Gastrocnemius medialis (tissue), 4 donors: Measurements from ENCODE around the gene MS4A10.

Source experiments
- POLR2A ChIP-seq, 2 donors: fragments of 450-650 bp; IDR thresholded peaks; one replicate each; pipeline ENCODE4 v1.6.1; 2017; ENCODE audit warnings: antibody characterized with exemption in 2 of 2, mild to moderate bottlenecking in 2 of 2, moderate library complexity in 2 of 2
- TF ChIP-seq, protein P1 (sequence below), 5 experiments: fragments of 450-650 bp in 3 of 5; fragments of 200-600 bp in 2 of 5; sonication (generic) in 2 of 5; IDR thresholded peaks in 4 of 5; conservative IDR thresholded peaks in 1 of 5; 1 replicate in 4 of 5; 2 replicates in 1 of 5; pipeline ENCODE4 v1.5.1; 2016 to 2019; ENCODE audit warnings: antibody characterized with exemption in 5 of 5, mild to moderate bottlenecking in 3 of 5, moderate library complexity in 3 of 5

GRCh38 chr11:60769811-60770210, 15.3 kb upstream of the MS4A10 start:
- TF ChIP-seq, protein P1, sequence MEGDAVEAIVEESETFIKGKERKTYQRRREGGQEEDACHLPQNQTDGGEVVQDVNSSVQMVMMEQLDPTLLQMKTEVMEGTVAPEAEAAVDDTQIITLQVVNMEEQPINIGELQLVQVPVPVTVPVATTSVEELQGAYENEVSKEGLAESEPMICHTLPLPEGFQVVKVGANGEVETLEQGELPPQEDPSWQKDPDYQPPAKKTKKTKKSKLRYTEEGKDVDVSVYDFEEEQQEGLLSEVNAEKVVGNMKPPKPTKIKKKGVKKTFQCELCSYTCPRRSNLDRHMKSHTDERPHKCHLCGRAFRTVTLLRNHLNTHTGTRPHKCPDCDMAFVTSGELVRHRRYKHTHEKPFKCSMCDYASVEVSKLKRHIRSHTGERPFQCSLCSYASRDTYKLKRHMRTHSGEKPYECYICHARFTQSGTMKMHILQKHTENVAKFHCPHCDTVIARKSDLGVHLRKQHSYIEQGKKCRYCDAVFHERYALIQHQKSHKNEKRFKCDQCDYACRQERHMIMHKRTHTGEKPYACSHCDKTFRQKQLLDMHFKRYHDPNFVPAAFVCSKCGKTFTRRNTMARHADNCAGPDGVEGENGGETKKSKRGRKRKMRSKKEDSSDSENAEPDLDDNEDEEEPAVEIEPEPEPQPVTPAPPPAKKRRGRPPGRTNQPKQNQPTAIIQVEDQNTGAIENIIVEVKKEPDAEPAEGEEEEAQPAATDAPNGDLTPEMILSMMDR (IDR thresholded peaks at IDR 0.05 in 4 of 5, conservative IDR thresholded peaks at IDR 0.05 in 1 of 5) = no peak
- TF ChIP-seq POLR2A (IDR thresholded peaks at IDR 0.05) = no peak
